ENCODE measurements around the gene SHROOM3. TPM values are rescaled to one million over a fixed set of nuclear protein-coding genes. Genes with fewer than 3 reads are reported as not detected.

SHROOM3 gene
- total and polyA plus RNA-seq, 4 donors = 4.7 to 25.8 (median 8.7) TPM

DNA sequence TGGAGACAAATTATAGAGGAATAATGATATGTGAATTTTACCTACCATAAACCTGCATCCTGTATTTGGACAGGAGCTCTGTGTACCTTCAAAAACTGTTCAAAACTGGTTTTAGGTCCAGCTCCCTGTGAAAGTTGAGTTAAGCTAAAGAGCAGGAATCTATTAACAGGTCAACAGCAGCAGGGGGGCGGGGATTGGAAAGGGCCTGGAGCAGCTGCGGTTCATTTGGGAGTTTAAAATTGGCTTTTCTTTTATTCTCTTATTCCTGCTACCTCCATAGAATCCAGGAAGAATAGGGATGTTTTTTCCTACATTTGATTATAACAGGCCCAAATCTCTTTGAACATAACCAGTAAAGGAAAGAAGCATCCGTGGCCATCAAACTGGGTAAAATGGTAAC is 23.8 kb downstream of the SHROOM3 start:
- DNase-seq (ENCODE audit: low spot score) = no peak
- H3K36me3 ChIP-seq (ENCODE audit: control insufficient read depth in 4 of 4, insufficient read depth in 3 of 4, low read depth in 1 of 4, low read length in 3 of 4) = no peaks in the 10 kb centered on the region
- no peaks in the 10 kb centered on the region for H3K27me3 ChIP-seq (ENCODE audit: control insufficient read depth in 4 of 4, insufficient read depth in 4 of 4, low read length in 3 of 4)
- TF ChIP-seq, protein P1, sequence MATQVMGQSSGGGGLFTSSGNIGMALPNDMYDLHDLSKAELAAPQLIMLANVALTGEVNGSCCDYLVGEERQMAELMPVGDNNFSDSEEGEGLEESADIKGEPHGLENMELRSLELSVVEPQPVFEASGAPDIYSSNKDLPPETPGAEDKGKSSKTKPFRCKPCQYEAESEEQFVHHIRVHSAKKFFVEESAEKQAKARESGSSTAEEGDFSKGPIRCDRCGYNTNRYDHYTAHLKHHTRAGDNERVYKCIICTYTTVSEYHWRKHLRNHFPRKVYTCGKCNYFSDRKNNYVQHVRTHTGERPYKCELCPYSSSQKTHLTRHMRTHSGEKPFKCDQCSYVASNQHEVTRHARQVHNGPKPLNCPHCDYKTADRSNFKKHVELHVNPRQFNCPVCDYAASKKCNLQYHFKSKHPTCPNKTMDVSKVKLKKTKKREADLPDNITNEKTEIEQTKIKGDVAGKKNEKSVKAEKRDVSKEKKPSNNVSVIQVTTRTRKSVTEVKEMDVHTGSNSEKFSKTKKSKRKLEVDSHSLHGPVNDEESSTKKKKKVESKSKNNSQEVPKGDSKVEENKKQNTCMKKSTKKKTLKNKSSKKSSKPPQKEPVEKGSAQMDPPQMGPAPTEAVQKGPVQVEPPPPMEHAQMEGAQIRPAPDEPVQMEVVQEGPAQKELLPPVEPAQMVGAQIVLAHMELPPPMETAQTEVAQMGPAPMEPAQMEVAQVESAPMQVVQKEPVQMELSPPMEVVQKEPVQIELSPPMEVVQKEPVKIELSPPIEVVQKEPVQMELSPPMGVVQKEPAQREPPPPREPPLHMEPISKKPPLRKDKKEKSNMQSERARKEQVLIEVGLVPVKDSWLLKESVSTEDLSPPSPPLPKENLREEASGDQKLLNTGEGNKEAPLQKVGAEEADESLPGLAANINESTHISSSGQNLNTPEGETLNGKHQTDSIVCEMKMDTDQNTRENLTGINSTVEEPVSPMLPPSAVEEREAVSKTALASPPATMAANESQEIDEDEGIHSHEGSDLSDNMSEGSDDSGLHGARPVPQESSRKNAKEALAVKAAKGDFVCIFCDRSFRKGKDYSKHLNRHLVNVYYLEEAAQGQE (IDR thresholded peaks at IDR 0.05) = no peak
- TF ChIP-seq EGR1 (IDR thresholded peaks at IDR 0.05; ENCODE audit: low read depth in 2 of 2) (no peak), RXRA (IDR thresholded peaks at IDR 0.05) (no peak), FOXA2 (IDR thresholded peaks at IDR 0.05) (no peak), TAF1 (conservative IDR thresholded peaks at IDR 0.05) (no peak), NR2F2 (IDR thresholded peaks at IDR 0.05) (no peak), HNF4A (conservative IDR thresholded peaks at IDR 0.05) (no peak), SP1 (IDR thresholded peaks at IDR 0.05) (no peak)
- TF ChIP-seq, protein P2, sequence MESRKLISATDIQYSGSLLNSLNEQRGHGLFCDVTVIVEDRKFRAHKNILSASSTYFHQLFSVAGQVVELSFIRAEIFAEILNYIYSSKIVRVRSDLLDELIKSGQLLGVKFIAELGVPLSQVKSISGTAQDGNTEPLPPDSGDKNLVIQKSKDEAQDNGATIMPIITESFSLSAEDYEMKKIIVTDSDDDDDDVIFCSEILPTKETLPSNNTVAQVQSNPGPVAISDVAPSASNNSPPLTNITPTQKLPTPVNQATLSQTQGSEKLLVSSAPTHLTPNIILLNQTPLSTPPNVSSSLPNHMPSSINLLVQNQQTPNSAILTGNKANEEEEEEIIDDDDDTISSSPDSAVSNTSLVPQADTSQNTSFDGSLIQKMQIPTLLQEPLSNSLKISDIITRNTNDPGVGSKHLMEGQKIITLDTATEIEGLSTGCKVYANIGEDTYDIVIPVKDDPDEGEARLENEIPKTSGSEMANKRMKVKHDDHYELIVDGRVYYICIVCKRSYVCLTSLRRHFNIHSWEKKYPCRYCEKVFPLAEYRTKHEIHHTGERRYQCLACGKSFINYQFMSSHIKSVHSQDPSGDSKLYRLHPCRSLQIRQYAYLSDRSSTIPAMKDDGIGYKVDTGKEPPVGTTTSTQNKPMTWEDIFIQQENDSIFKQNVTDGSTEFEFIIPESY (IDR thresholded peaks at IDR 0.05) = no peak
- TF ChIP-seq, protein P3, sequence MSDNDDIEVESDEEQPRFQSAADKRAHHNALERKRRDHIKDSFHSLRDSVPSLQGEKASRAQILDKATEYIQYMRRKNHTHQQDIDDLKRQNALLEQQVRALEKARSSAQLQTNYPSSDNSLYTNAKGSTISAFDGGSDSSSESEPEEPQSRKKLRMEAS (IDR thresholded peaks at IDR 0.05) = no peak
- no peak overlapping the region for H3K9ac ChIP-seq (ENCODE audit: low read depth in 1 of 2, low read length in 2 of 2)
- H3K4me1 ChIP-seq (ENCODE audit: control insufficient read depth in 4 of 4, insufficient read depth in 4 of 4, low read length in 3 of 4) = peaks cover 0 to 18% (median 6%) of the 10 kb centered on the region in 4 donors
- no peak overlapping the region for H3K4me3 ChIP-seq (ENCODE audit: low read depth in 1 of 3, low read length in 3 of 3)
- peak overlapping the region; percentile 37 to 45 for H3K27ac ChIP-seq (ENCODE audit: low read depth in 1 of 2, low read length in 2 of 2)
- peaks cover 2 to 3% (median 3%) of the 10 kb centered on the region in 4 donors for H3K9me3 ChIP-seq (ENCODE audit: control insufficient read depth in 4 of 4, low read length in 3 of 4)
- WGBS = 71% methylated on average over 3 of the region's 3 CpGs

DNA sequence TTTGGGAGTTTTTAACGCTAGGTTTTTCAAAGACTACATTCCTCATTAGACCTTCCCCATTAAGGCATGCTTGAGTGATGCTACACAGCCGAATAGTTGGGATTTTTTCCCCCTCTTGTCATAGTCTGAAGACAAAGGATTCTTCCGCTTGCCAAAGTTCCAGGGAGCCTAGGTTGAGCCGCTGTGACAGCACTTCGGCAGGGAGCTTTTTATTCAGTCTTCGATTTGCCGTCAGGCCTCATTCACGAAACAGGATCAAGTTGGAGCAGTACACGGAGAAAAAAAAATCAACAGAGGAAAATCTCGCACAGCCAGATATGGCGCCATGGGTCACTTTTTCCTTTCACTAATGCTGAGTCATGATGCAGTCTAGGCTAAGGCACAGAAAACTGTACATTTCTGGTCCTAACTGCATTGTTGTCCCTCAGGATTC is 24.3 kb downstream of the SHROOM3 start:
- DNase-seq (ENCODE audit: low spot score) = no peak
- H3K27me3 ChIP-seq (ENCODE audit: control insufficient read depth in 4 of 4, insufficient read depth in 4 of 4, low read length in 3 of 4) = no peaks in the 10 kb centered on the region
- peaks cover 3 to 4% (median 3%) of the 10 kb centered on the region in 4 donors for H3K9me3 ChIP-seq (ENCODE audit: control insufficient read depth in 4 of 4, low read length in 3 of 4)
- WGBS = 87% methylated on average over 11 of the region's 11 CpGs
- H3K36me3 ChIP-seq (ENCODE audit: control insufficient read depth in 4 of 4, insufficient read depth in 3 of 4, low read depth in 1 of 4, low read length in 3 of 4) = no peaks in the 10 kb centered on the region
- H3K27ac ChIP-seq (ENCODE audit: low read depth in 1 of 2, low read length in 2 of 2) = no peak overlapping the region
- H3K4me3 ChIP-seq (ENCODE audit: low read depth in 1 of 3, low read length in 3 of 3) = no peak overlapping the region
- H3K9ac ChIP-seq (ENCODE audit: low read depth in 1 of 2, low read length in 2 of 2) = no peak overlapping the region
- H3K4me1 ChIP-seq (ENCODE audit: control insufficient read depth in 4 of 4, insufficient read depth in 4 of 4, low read length in 3 of 4) = peaks cover 0 to 16% (median 6%) of the 10 kb centered on the region in 4 donors
- TF ChIP-seq YY1 (IDR thresholded peaks at IDR 0.05) = no peak
- no peak for TF ChIP-seq FOXA2 (IDR thresholded peaks at IDR 0.05)
- no peak for TF ChIP-seq HNF4G (IDR thresholded peaks at IDR 0.05)
- TF ChIP-seq, protein P4, sequence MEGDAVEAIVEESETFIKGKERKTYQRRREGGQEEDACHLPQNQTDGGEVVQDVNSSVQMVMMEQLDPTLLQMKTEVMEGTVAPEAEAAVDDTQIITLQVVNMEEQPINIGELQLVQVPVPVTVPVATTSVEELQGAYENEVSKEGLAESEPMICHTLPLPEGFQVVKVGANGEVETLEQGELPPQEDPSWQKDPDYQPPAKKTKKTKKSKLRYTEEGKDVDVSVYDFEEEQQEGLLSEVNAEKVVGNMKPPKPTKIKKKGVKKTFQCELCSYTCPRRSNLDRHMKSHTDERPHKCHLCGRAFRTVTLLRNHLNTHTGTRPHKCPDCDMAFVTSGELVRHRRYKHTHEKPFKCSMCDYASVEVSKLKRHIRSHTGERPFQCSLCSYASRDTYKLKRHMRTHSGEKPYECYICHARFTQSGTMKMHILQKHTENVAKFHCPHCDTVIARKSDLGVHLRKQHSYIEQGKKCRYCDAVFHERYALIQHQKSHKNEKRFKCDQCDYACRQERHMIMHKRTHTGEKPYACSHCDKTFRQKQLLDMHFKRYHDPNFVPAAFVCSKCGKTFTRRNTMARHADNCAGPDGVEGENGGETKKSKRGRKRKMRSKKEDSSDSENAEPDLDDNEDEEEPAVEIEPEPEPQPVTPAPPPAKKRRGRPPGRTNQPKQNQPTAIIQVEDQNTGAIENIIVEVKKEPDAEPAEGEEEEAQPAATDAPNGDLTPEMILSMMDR (IDR thresholded peaks at IDR 0.05; ENCODE audit: low read depth, low read length, missing input control) = no peak
- no peak for TF ChIP-seq RAD21 (IDR thresholded peaks at IDR 0.05)
- TF ChIP-seq SP1 (IDR thresholded peaks at IDR 0.05) = no peak
- TF ChIP-seq TAF1 (conservative IDR thresholded peaks at IDR 0.05) = no peak
- TF ChIP-seq, protein P5, sequence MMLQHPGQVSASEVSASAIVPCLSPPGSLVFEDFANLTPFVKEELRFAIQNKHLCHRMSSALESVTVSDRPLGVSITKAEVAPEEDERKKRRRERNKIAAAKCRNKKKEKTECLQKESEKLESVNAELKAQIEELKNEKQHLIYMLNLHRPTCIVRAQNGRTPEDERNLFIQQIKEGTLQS (IDR thresholded peaks at IDR 0.05) = no peak
- no peak for TF ChIP-seq NR2F2 (IDR thresholded peaks at IDR 0.05)
- no peak for TF ChIP-seq HNF4A (conservative IDR thresholded peaks at IDR 0.05)

Data from liver (tissue), 9 donors.